Upper lobe of left lung (tissue), 6 donors: ENCODE data around the gene DRC1. TPM values are rescaled to one million over a fixed set of nuclear protein-coding genes. Genes with fewer than 3 reads are reported as not detected.

ENCODE experiments used
- ATAC-seq, 2 donors: fragments of 200-7000 bp; cut with Tn5 transposase; one replicate each; pipeline ENCODE4 v1.9.1; 2022; ENCODE audit warnings: mild to moderate bottlenecking in 2 of 2, moderate library complexity in 2 of 2; ENCODE audit not compliant: low FRiP score in 2 of 2
- DNase-seq, 2 donors: peaks; one replicate each; pipeline ENCODE4 v3.0.0-alpha.2; 2019 to 2020
- H3K27ac ChIP-seq, 4 donors: fragments of 200-600 bp; sonication (generic); one replicate each; pipeline ENCODE4 v1.5.1; 2016 to 2019
- H3K27me3 ChIP-seq, 4 donors: fragments of 200-600 bp; sonication (generic); one replicate each; pipeline ENCODE4 v1.5.1; 2017 to 2019
- H3K36me3 ChIP-seq, 4 donors: fragments of 200-600 bp; sonication (generic); one replicate each; pipeline ENCODE4 v1.5.1; 2016 to 2019
- H3K4me1 ChIP-seq, 4 donors: fragments of 200-600 bp; sonication (generic); one replicate each; pipeline ENCODE4 v1.5.1; 2018 to 2019
- H3K4me3 ChIP-seq, 4 donors: fragments of 200-600 bp; sonication (generic); one replicate each; pipeline ENCODE4 v1.5.1; 2017 to 2019; ENCODE audit warnings: mild to moderate bottlenecking in 2 of 4, moderate library complexity in 1 of 4
- H3K9me3 ChIP-seq, 4 donors: fragments of 200-600 bp; sonication (generic); one replicate each; pipeline ENCODE4 v1.5.1; 2018 to 2019
- EP300 ChIP-seq, 4 donors: sonication (generic); formaldehyde crosslinking; IDR thresholded peaks; one replicate each; pipeline ENCODE4 v1.5.1; 2017; ENCODE audit warnings: antibody characterized with exemption in 4 of 4, control low read depth in 2 of 4
- POLR2A ChIP-seq, 4 donors: fragments of 450-650 bp; IDR thresholded peaks; one replicate each; pipeline ENCODE4 v1.5.1; 2016 to 2017; ENCODE audit warnings: antibody characterized with exemption in 4 of 4, mild to moderate bottlenecking in 2 of 4
- POLR2AphosphoS5 ChIP-seq, 2 donors: sonication (generic); formaldehyde crosslinking; IDR thresholded peaks; one replicate each; pipeline ENCODE4 v1.5.1; 2017; ENCODE audit warnings: antibody characterized with exemption in 2 of 2
- WGBS, 2 donors: methylation state at CpG; one replicate each; pipeline ENCODE4 v1.1.5; 2017 to 2018; 5-methylcytosine and 5-hydroxymethylcytosine counted together
- total RNA-seq, 6 donors: library from RNA; depleted of rRNA in 4 of 6; stranded (reverse); fragments of >200 nt in 4 of 6; gene quantifications; one replicate each; pipeline versions ENCODE4 v1.1.0 to v1.2.1, GENCODE V29; 2016 to 2021
- TF ChIP-seq, protein P1 (sequence below), 6 experiments: fragments of 450-650 bp in 4 of 6; fragments of 200-600 bp in 2 of 6; sonication (generic) in 2 of 6; IDR thresholded peaks; one replicate each; pipeline ENCODE4 v1.5.1; 2016 to 2019; ENCODE audit warnings: antibody characterized with exemption in 6 of 6
- donor health status: DM: no; HTN: no; CAD: no; lungs with moderate emphysema.
- donor health status: DM: no; HTN: yes; CAD: no; lungs with severe emphysema.

DRC1 gene
- total RNA-seq, 6 donors from 2014 or later, result 0.17 to 27.4 (median 4.7) TPM

DNA sequence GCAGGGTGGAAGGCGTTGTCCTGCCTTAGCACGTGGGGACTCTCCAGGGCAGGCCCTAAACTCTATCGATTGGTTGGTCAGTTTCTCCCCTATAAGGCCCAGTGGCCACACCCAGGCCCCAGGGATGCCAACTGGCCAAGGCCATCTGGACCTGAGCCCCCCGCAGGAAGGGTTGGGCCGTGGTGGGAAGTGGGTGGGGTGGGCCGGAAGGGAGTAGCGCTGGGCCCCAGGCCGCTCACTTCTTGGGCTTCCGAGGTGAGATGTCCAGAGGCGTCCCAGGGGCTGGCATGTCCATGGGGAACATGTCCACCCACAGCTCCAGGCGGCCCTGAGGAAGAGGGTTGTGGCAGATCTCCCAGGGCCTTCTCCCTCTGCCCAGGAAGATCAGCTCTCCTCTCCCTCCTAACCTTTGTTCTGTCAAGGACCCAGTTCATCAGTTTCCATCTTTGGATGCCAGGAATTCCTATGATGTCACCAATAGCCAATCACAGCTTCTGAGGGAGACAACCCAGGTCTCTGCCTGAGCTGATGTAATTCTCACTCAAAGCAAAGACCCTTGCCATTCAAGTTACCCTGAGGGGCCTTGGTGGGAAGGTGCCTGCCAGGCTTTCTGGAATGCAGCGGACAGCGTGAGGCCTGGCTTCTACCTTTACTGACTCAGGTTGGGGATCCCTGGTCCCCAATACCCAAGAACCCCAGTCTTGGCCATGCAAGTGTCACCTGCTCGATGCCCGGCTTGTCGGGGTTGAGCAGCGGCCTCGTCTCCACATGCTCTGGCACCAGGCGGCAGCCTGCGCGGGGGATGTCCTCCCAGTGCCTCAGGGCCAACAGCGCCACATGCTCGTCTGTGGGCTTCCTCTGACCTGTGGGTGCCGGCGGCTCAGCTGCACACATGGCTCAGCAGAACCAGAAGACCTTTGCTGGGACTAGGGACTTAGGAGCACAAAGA is 61.8 kb downstream of the DRC1 start:
- no peaks in the 10 kb centered on the region for H3K9me3 ChIP-seq
- TF ChIP-seq POLR2A (IDR thresholded peaks at IDR 0.05) (no peak), EP300 (IDR thresholded peaks at IDR 0.05) (no peak)
- TF ChIP-seq, protein P1, sequence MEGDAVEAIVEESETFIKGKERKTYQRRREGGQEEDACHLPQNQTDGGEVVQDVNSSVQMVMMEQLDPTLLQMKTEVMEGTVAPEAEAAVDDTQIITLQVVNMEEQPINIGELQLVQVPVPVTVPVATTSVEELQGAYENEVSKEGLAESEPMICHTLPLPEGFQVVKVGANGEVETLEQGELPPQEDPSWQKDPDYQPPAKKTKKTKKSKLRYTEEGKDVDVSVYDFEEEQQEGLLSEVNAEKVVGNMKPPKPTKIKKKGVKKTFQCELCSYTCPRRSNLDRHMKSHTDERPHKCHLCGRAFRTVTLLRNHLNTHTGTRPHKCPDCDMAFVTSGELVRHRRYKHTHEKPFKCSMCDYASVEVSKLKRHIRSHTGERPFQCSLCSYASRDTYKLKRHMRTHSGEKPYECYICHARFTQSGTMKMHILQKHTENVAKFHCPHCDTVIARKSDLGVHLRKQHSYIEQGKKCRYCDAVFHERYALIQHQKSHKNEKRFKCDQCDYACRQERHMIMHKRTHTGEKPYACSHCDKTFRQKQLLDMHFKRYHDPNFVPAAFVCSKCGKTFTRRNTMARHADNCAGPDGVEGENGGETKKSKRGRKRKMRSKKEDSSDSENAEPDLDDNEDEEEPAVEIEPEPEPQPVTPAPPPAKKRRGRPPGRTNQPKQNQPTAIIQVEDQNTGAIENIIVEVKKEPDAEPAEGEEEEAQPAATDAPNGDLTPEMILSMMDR (IDR thresholded peaks at IDR 0.05), result no peak
- DNase-seq (no peak), ATAC-seq (no peak)
- no peaks in the 10 kb centered on the region for H3K4me1 ChIP-seq
- H3K4me3 ChIP-seq, result no peak overlapping the region
- no peaks in the 10 kb centered on the region for H3K36me3 ChIP-seq
- H3K27me3 ChIP-seq, result no peaks in the 10 kb centered on the region
- H3K27ac ChIP-seq, result no peak overlapping the region
- WGBS, 2 donors, result 87% methylated on average over 3 to 25 of the region's 25 CpGs

DNA sequence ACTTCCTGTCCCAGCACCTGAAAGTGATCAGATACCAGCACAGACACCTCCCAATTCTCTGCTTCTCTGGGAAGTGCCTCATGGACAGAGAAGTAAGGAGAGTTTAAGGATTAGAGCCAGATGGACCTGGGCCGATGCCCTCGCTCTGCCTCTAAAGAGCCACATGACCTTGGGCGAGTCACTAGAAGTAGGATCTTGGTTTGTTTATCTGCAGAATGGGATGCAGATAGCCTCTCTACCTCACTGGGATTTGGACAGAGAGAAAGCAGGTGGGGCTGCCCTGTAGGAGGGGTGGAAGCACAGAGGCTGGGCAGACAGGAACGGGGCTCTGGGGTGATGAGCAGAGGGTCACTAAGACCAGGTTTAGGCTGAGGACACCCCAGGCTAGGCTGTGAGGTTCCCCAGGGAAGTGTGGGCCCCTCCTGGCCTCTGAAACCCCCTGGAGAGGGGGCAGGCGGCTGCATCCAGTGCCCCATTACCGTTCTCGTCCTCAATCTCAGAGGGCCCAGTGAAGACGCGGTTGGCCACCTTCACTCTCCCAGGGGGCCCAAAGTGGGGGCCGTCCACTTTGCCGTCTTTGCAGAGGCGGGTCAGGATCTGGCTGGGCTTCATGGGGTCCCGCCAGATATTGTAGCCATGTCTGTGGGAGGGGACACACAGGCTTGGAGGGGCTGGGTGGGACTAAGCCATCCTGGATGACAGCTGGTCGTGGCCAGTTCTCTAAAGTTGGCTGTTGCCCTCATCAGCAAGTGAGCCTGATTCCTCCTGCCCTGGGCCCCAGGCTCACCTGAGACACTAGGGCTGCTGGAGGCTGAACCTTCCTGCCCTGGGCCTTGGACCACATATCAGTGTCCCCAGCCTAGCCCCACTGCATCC is 62.9 kb downstream of the DRC1 start:
- 94 to 96% methylated on average over 7 to 14 of the region's 14 CpGs for WGBS, 2 donors
- Histone ChIP-seq H3K4me3 (no peak overlapping the region), H3K4me1 (no peaks in the 10 kb centered on the region), H3K27ac (no peak overlapping the region), H3K9me3 (peaks cover 0 to 5% (median 3%) of the 10 kb centered on the region in 4 donors), H3K36me3 (no peaks in the 10 kb centered on the region), H3K27me3 (no peaks in the 10 kb centered on the region)
- no peak for TF ChIP-seq EP300 (IDR thresholded peaks at IDR 0.05)
- TF ChIP-seq, protein P1 (IDR thresholded peaks at IDR 0.05), result no peak
- no peak for TF ChIP-seq POLR2AphosphoS5 (IDR thresholded peaks at IDR 0.05)
- DNase-seq (no peak), ATAC-seq (no peak)

DNA sequence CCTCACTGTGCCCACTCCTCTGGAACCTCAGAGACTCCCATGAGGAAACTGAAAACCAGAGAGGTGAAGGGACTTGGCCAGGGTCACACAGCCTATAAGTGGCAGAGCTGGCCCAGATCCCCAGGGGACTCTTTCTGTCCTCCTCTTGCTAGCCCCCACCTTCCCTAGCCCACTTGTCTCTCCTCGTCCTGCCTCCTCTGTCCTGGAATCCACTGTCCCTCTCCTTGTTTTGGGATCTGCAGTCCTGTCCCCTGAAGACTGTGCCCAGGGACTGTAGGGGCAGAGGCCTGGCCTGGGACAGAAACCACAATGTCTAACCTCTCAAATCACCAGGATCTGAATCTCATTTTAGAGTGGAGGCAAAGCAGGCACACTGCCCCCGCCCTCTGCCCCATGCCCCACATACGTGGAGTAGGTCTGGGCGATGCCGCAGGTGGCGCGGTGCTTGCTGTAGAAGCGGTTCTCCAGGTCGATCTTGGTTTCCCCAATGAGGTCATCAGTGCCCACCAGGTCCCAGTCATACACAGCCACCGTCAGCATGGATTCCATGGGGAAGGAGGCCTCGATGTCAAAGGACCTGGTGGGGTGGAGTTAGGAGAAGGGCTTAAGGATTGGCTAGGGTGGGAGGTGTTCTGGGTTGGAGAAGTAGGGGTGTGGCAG is 63.7 kb downstream of the DRC1 start:
- ATAC-seq, result no peak

DNA sequence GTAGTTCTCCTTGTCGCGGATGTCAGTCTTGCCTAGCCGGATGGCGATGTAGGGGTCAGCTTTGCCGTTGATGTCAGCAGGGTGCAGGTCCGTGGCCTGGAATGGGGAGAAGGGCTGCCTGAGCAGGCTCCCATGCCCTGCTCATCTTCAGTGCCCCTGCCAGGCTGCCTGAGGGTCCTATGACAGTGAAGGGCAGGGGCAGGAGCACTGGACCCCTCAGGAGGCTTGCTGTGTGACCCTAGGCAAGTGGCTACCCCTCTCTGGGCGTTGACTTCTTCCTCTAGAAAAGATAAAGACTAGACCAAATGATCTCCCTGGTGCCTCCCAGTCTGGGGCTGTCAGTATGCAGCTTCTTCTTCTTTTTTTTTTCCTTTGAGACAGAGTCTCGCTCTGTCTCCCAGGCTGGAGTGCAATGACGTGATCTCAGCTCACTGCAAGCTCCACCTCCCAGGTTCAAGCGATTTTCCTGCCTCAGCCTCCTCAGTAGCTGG is 64.3 kb downstream of the DRC1 start:
- ATAC-seq (no peak), DNase-seq (no peak)
- TF ChIP-seq POLR2AphosphoS5 (IDR thresholded peaks at IDR 0.05) (no peak), POLR2A (IDR thresholded peaks at IDR 0.05) (no peak), EP300 (IDR thresholded peaks at IDR 0.05) (no peak)
- TF ChIP-seq, protein P1 (IDR thresholded peaks at IDR 0.05), result no peak
- no peaks in the 10 kb centered on the region for H3K36me3 ChIP-seq
- H3K9me3 ChIP-seq, result peaks cover 0 to 5% (median 3%) of the 10 kb centered on the region in 4 donors
- H3K4me3 ChIP-seq, result no peak overlapping the region
- 83 to 86% methylated on average over 10 of the region's 10 CpGs for WGBS, 2 donors
- H3K27ac ChIP-seq, result no peak overlapping the region
- H3K4me1 ChIP-seq, result no peaks in the 10 kb centered on the region
- H3K27me3 ChIP-seq, result no peaks in the 10 kb centered on the region

More for the DNA sequence above, 63.7 kb downstream of the DRC1 start:
- 74 to 89% methylated on average over 3 to 11 of the region's 11 CpGs for WGBS, 2 donors
- H3K4me1 ChIP-seq, result no peaks in the 10 kb centered on the region
- H3K27ac ChIP-seq, result no peak overlapping the region
- no peaks in the 10 kb centered on the region for H3K36me3 ChIP-seq
- no peak for DNase-seq
- H3K9me3 ChIP-seq, result peaks cover 0 to 5% (median 3%) of the 10 kb centered on the region in 4 donors
- H3K27me3 ChIP-seq, result no peaks in the 10 kb centered on the region
- no peak overlapping the region for H3K4me3 ChIP-seq
- TF ChIP-seq EP300 (IDR thresholded peaks at IDR 0.05) (no peak), POLR2A (IDR thresholded peaks at IDR 0.05) (no peak), POLR2AphosphoS5 (IDR thresholded peaks at IDR 0.05) (no peak)
- TF ChIP-seq, protein P1 (IDR thresholded peaks at IDR 0.05), result no peak
